A549 treated with AZD9567 at 1 μM for 4 hours (cell line): ENCODE measurements around the gene TSSK3. TPM values are rescaled to one million over a fixed set of nuclear protein-coding genes. Genes with fewer than 3 reads are reported as not detected.

Experiments
- total RNA-seq: library from RNA; stranded (reverse); fragments of 200-300 nt; extraction: Qiagen RNA extraction; gene quantifications from 5 replicates; pipeline ENCODE4 v1.2.3, GENCODE V29; 2022; ENCODE audit not compliant: insufficient read depth

TSSK3 gene, protein sequence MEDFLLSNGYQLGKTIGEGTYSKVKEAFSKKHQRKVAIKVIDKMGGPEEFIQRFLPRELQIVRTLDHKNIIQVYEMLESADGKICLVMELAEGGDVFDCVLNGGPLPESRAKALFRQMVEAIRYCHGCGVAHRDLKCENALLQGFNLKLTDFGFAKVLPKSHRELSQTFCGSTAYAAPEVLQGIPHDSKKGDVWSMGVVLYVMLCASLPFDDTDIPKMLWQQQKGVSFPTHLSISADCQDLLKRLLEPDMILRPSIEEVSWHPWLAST
- 0.14 TPM in 1 of 5 replicates, not detected in the others for total RNA-seq

DNA sequence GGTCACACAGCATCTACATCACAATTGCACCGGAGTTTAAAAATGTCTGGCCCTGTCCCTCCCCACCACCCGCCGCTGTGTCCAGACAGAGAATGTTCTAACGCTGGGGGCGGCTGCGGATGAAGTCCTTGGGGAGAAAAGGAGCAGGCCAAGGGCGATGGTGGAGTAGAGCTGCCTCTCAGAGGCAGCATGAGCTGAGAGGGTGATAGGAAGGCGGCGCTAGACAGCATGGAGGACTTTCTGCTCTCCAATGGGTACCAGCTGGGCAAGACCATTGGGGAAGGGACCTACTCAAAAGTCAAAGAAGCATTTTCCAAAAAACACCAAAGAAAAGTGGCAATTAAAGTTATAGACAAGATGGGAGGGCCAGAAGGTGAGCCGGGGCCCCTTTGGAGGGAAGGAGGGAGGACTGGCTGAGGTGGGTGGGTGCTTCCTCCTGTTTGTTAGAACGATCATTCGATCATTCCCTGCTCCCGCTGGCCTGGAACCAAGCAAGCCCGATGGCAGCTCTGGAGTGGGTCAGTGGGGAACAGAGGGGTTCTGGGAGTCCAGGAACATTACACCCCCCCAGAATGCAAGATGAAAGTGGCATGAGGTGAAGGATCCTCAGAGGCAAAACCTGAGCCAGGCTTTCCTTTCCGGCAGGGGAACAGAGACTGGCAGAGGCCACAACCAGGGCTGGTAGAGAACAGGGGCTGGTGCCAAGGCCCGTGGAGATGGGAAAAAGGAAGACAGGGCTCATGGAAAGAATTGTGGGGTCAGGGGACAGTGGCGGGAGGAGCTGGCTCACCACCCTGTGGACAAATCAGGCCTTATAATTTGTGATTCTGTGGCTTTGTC is at the start of gene TSSK3, which contains the start of gene FAM229A:
TSS of gene TSSK3 (plus strand) at position 66 of the 840 bp plus-strand sequence. CDS start at position 229, 163 bp downstream.
TSS of gene FAM229A (minus strand) at position 12 of the 840 bp plus-strand sequence. CDS start 394 bp downstream, outside the sequence.

GRCh38 chr1:32335790-32336590 is 26.3 kb upstream of the TSSK3 start, which contains the start of gene MARCKSL1:
TSS of gene MARCKSL1 (minus strand) at chr1:32336233. CDS start at chr1:32336033, 200 bp downstream.

GRCh38 chr1:32394141-32394889 is 32.0 kb downstream of the TSSK3 start, which contains the start of gene BSDC1:
TSS of gene BSDC1 (minus strand) at chr1:32394441. CDS start at chr1:32394414, 27 bp downstream.

Other genes starting within 250 kb of the TSSK3 start
- 25.4 to 36.0 TPM (median 26.3 TPM) in 5 replicates for gene TXLNA, start 182.9 kb upstream of the TSSK3 start, total RNA-seq
- gene CCDC28B, start 161.9 kb upstream of the TSSK3 start, total RNA-seq, result 1.6 to 2.6 TPM (median 2.1 TPM) in 4 of 5 replicates, not detected in the other
- 1.00 to 2.5 TPM (median 1.7 TPM) in 5 replicates for gene IQCC, start 156.9 kb upstream of the TSSK3 start, total RNA-seq
- not detected in 5 replicates for gene DCDC2B, start 153.4 kb upstream of the TSSK3 start, total RNA-seq
- gene TMEM234, start 140.2 kb upstream of the TSSK3 start, total RNA-seq, result 7.2 to 8.6 TPM (median 8.1 TPM) in 5 replicates
- 248 to 291 TPM (median 268 TPM) in 5 replicates for gene EIF3I, start 140.1 kb upstream of the TSSK3 start, total RNA-seq
- gene FAM167B, start 115.3 kb upstream of the TSSK3 start, total RNA-seq, result 0.44 to 0.79 TPM (median 0.57 TPM) in 4 of 5 replicates, not detected in the other
- gene LCK, start 111.3 kb upstream of the TSSK3 start, total RNA-seq, result 0.03 to 0.08 TPM (median 0.06 TPM) in 3 of 5 replicates, not detected in the others
- 52.7 to 56.4 TPM (median 54.8 TPM) in 5 replicates for gene HDAC1, start 70.5 kb upstream of the TSSK3 start, total RNA-seq
- gene MARCKSL1, start 26.3 kb upstream of the TSSK3 start, total RNA-seq, result 59.8 to 69.6 TPM (median 68.4 TPM) in 5 replicates
- 0.71 to 5.3 TPM (median 4.9 TPM) in 5 replicates for gene FAM229A, start 54 bp upstream of the TSSK3 start, total RNA-seq
- 17.1 to 22.1 TPM (median 20.4 TPM) in 5 replicates for gene BSDC1, start 31.9 kb downstream of the TSSK3 start, total RNA-seq
- gene ZBTB8B, start 102.5 kb downstream of the TSSK3 start, total RNA-seq, result 0.01 TPM in 1 of 5 replicates, not detected in the others
- 1.5 to 4.4 TPM (median 4.0 TPM) in 5 replicates for gene ZBTB8A, start 176.9 kb downstream of the TSSK3 start, total RNA-seq